HepG2 (cell line): ENCODE results near the gene DNAJC5. TPM values are rescaled to one million over a fixed set of nuclear protein-coding genes. Genes with fewer than 3 reads are reported as not detected.

Experiments
- BRCA1 ChIP-seq: sonication (generic); formaldehyde crosslinking; IDR thresholded peaks from 2 replicates; pipeline ENCODE4 v1.4.0; 2020; ENCODE audit warnings: missing genetic modification reagents
- MXD4 ChIP-seq: IDR thresholded peaks from 2 replicates; pipeline ENCODE4 v1.6.1; 2016; ENCODE audit warnings: mild to moderate bottlenecking, missing biosample characterization, missing genetic modification reagents
- NR2C2 ChIP-seq: sonication (generic); formaldehyde crosslinking; IDR thresholded peaks from 2 replicates; pipeline ENCODE4 v1.4.0; 2020; ENCODE audit warnings: missing genetic modification reagents, mild to moderate bottlenecking, moderate library complexity, borderline replicate concordance
- PAX8 ChIP-seq: sonication (generic); formaldehyde crosslinking; IDR thresholded peaks from 2 replicates; pipeline ENCODE4 v1.8.0; 2022; ENCODE audit warnings: mild to moderate bottlenecking, missing genetic modification reagents, borderline replicate concordance
- TEAD3 ChIP-seq: optimal IDR thresholded peaks from 2 replicates; pipeline ENCODE3; 2016; ENCODE audit warnings: borderline replicate concordance
- ZNF790 ChIP-seq: sonication (generic); formaldehyde crosslinking; IDR thresholded peaks from 2 replicates; pipeline ENCODE4 v1.8.0; 2022; ENCODE audit warnings: missing genetic modification reagents, mild to moderate bottlenecking, borderline replicate concordance
- polyA plus RNA-seq, 8 experiments: library from polyadenylated mRNA; depleted of rRNA in 3 of 8; stranded (reverse) in 7 of 8; unstranded in 1 of 8; fragments of >200 nt; fragmentation: Illumina TruSeq in 4 of 8; extraction: Trizol in 4 of 8; gene quantifications; 2 replicates each; pipeline versions ENCODE4 v1.2.1 to v1.2.3, GENCODE V29; 2011 to 2016; ENCODE audit warnings: low read depth in 4 of 8, missing spikeins in 1 of 8, mixed read lengths in 1 of 8; ENCODE audit not compliant: insufficient read depth in 1 of 8
- total RNA-seq, 5 experiments: library from RNA; depleted of rRNA; stranded (reverse); fragments of >200 nt; fragmentation: Illumina TruSeq; extraction: Trizol; gene quantifications; 2 replicates each; pipeline ENCODE4 v1.2.3, GENCODE V29; 2016; ENCODE audit warnings: low read depth in 1 of 5
- TF ChIP-seq, protein P1 (sequence below): sonication (generic); formaldehyde crosslinking; IDR thresholded peaks from 2 replicates; pipeline ENCODE4 v1.5.0; 2020; ENCODE audit warnings: mild to moderate bottlenecking, missing genetic modification reagents, borderline replicate concordance
- TF ChIP-seq, protein P2 (sequence below): sonication (generic); formaldehyde crosslinking; IDR thresholded peaks from 2 replicates; pipeline ENCODE4 v1.4.0; 2020; ENCODE audit warnings: mild to moderate bottlenecking, missing genetic modification reagents, borderline replicate concordance
- TF ChIP-seq, protein P3 (sequence below): sonication (generic); formaldehyde crosslinking; IDR thresholded peaks from 2 replicates; pipeline ENCODE4 v1.8.1; 2023; ENCODE audit warnings: mild to moderate bottlenecking, missing genetic modification reagents
- TF ChIP-seq, protein P4 (sequence below): sonication (generic); formaldehyde crosslinking; IDR thresholded peaks from 2 replicates; pipeline ENCODE4 v1.5.1; 2020; ENCODE audit warnings: mild to moderate bottlenecking, missing genetic modification reagents
- TF ChIP-seq, protein P5 (sequence below): IDR thresholded peaks from 2 replicates; pipeline ENCODE4 v1.4.0; 2020; ENCODE audit warnings: mild to moderate bottlenecking, missing genetic modification reagents

Gene DNAJC5
- total and polyA plus RNA-seq, 2 of the 13 experiments (the other 11 are each of a cell fraction or from before 2014, with no cell fraction given) = 42.8 to 64.5 TPM

DNA sequence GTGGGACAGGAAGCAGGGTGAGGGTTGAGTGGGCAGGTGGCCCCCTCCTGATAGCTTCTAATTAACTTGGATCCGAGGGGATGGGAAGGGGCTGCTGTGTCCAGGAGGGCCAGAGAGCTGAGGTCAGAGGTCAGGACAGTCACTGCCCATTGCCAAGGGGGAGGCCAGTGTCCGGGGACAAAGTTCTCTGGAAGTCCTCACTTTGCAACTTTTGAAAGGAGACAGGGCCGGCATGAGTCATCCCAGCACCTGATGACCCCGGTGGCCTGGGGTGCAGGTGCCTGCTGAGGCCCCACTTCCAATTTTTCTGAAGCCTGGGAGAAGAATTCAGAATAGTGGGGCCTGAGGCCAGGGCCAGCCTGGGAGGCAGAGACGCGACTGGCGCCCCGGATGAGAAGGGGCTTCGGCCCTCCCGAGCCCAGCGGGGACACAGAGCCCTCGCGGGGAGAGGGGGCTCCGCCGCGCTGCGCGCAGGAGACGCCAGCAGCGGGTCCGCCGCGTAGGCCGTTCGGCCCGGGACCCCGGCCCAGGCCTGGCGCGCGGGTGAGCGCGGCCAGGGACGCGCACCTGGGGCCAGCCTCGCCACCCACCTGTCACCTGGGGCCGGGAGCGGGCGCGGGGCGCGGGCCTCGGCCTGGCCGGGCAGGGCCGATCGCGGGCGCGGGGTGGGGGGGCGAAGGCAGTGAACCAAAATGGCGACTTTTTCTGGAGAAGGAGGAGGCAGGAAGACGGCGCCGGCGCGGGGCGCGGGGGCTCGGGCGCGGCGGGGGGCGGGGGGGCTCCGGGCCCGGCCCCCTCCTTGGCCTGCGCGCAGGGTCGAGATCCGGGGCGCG is 74.2 kb downstream of the DNAJC5 start (continued):
- TF ChIP-seq, protein P1, sequence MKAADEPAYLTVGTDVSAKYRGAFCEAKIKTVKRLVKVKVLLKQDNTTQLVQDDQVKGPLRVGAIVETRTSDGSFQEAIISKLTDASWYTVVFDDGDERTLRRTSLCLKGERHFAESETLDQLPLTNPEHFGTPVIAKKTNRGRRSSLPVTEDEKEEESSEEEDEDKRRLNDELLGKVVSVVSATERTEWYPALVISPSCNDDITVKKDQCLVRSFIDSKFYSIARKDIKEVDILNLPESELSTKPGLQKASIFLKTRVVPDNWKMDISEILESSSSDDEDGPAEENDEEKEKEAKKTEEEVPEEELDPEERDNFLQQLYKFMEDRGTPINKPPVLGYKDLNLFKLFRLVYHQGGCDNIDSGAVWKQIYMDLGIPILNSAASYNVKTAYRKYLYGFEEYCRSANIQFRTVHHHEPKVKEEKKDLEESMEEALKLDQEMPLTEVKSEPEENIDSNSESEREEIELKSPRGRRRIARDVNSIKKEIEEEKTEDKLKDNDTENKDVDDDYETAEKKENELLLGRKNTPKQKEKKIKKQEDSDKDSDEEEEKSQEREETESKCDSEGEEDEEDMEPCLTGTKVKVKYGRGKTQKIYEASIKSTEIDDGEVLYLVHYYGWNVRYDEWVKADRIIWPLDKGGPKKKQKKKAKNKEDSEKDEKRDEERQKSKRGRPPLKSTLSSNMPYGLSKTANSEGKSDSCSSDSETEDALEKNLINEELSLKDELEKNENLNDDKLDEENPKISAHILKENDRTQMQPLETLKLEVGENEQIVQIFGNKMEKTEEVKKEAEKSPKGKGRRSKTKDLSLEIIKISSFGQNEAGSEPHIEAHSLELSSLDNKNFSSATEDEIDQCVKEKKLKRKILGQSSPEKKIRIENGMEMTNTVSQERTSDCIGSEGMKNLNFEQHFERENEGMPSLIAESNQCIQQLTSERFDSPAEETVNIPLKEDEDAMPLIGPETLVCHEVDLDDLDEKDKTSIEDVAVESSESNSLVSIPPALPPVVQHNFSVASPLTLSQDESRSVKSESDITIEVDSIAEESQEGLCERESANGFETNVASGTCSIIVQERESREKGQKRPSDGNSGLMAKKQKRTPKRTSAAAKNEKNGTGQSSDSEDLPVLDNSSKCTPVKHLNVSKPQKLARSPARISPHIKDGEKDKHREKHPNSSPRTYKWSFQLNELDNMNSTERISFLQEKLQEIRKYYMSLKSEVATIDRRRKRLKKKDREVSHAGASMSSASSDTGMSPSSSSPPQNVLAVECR = peak; percentile 89
- TF ChIP-seq, protein P2, sequence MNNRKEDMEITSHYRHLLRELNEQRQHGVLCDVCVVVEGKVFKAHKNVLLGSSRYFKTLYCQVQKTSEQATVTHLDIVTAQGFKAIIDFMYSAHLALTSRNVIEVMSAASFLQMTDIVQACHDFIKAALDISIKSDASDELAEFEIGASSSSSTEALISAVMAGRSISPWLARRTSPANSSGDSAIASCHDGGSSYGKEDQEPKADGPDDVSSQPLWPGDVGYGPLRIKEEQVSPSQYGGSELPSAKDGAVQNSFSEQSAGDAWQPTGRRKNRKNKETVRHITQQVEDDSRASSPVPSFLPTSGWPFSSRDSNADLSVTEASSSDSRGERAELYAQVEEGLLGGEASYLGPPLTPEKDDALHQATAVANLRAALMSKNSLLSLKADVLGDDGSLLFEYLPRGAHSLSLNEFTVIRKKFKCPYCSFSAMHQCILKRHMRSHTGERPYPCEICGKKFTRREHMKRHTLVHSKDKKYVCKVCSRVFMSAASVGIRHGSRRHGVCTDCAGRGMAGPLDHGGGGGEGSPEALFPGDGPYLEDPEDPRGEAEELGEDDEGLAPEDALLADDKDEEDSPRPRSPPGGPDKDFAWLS (CRISPR knock-in tag) = peak; percentile 86
- TF ChIP-seq, protein P3, sequence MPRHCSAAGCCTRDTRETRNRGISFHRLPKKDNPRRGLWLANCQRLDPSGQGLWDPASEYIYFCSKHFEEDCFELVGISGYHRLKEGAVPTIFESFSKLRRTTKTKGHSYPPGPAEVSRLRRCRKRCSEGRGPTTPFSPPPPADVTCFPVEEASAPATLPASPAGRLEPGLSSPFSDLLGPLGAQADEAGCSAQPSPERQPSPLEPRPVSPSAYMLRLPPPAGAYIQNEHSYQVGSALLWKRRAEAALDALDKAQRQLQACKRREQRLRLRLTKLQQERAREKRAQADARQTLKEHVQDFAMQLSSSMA (CRISPR knock-in tag) = no peak
- TF ChIP-seq BRCA1 (CRISPR knock-in tag) = no peak
- peak; percentile 58; the same call in 1 of the 2 replicates for TF ChIP-seq MXD4 (CRISPR knock-in tag)
- TF ChIP-seq PAX8 (CRISPR knock-in tag) = peak; percentile 87; the same call in 1 of the 2 replicates
- TF ChIP-seq, protein P4, sequence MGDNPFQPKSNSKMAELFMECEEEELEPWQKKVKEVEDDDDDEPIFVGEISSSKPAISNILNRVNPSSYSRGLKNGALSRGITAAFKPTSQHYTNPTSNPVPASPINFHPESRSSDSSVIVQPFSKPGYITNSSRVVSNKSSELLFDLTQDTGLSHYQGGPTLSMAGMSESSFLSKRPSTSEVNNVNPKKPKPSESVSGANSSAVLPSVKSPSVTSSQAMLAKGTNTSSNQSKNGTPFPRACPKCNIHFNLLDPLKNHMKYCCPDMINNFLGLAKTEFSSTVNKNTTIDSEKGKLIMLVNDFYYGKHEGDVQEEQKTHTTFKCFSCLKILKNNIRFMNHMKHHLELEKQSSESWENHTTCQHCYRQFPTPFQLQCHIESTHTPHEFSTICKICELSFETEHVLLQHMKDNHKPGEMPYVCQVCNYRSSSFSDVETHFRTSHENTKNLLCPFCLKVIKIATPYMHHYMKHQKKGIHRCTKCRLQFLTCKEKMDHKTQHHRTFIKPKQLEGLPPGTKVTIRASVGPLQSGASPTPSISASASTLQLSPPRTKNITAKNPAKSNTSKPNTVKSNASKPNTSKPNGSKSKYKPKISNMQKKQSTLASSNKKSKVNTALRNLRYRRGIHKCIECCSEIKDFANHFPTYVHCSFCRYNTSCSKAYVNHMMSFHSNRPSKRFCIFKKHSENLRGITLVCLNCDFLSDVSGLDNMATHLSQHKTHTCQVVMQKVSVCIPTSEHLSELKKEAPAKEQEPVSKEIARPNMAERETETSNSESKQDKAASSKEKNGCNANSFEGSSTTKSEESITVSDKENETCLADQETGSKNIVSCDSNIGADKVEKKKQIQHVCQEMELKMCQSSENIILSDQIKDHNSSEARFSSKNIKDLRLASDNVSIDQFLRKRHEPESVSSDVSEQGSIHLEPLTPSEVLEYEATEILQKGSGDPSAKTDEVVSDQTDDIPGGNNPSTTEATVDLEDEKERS (CRISPR knock-in tag) = peak; percentile 71; the same call in 1 of the 2 replicates
- peak; percentile 98 for TF ChIP-seq NR2C2 (CRISPR knock-in tag)
- TF ChIP-seq TEAD3 (CRISPR knock-in tag) = peak; percentile 62
- TF ChIP-seq, protein P5, sequence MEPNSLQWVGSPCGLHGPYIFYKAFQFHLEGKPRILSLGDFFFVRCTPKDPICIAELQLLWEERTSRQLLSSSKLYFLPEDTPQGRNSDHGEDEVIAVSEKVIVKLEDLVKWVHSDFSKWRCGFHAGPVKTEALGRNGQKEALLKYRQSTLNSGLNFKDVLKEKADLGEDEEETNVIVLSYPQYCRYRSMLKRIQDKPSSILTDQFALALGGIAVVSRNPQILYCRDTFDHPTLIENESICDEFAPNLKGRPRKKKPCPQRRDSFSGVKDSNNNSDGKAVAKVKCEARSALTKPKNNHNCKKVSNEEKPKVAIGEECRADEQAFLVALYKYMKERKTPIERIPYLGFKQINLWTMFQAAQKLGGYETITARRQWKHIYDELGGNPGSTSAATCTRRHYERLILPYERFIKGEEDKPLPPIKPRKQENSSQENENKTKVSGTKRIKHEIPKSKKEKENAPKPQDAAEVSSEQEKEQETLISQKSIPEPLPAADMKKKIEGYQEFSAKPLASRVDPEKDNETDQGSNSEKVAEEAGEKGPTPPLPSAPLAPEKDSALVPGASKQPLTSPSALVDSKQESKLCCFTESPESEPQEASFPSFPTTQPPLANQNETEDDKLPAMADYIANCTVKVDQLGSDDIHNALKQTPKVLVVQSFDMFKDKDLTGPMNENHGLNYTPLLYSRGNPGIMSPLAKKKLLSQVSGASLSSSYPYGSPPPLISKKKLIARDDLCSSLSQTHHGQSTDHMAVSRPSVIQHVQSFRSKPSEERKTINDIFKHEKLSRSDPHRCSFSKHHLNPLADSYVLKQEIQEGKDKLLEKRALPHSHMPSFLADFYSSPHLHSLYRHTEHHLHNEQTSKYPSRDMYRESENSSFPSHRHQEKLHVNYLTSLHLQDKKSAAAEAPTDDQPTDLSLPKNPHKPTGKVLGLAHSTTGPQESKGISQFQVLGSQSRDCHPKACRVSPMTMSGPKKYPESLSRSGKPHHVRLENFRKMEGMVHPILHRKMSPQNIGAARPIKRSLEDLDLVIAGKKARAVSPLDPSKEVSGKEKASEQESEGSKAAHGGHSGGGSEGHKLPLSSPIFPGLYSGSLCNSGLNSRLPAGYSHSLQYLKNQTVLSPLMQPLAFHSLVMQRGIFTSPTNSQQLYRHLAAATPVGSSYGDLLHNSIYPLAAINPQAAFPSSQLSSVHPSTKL = peak; percentile 66
- 0 out of 2 replicates have a peak, but pooled peaks have one; percentile 16 for TF ChIP-seq ZNF790 (CRISPR knock-in tag)
